ENCODE measurements around the gene ANGPTL2. TPM values are rescaled to one million over a fixed set of nuclear protein-coding genes. Genes with fewer than 3 reads are reported as not detected.
A peak's percentile ranks its signal among the peaks of the same experiment; 100 is the strongest.

ANGPTL2 gene
- total RNA-seq, 4 donors from 2014 or later = 10.2 to 65.3 (median 32.0) TPM

- DNase-seq = no peak
These were observed 66.6 kb downstream of the ANGPTL2 start for GRCh38 chr9:127055745-127056402.

GRCh38 chr9:127053960-127054359, 68.5 kb downstream of the ANGPTL2 start:
- peaks cover 0 to 13% of the 10 kb centered on the region in 2 donors for H3K4me1 ChIP-seq
- H3K4me3 ChIP-seq = no peak overlapping the region
- TF ChIP-seq CTCF (IDR thresholded peaks at IDR 0.05) = no peak
- no peak for TF ChIP-seq POLR2A (IDR thresholded peaks at IDR 0.05)
- intact Hi-C loops (cut with DNase I; ENCODE audit: low total_unique reads) = no loop called here
- H3K36me3 ChIP-seq = no peaks in the 10 kb centered on the region
- H3K9me3 ChIP-seq = no peaks in the 10 kb centered on the region
- no peak for DNase-seq
- peak overlapping the region; percentile 80 to 85 for H3K27ac ChIP-seq
- no peaks in the 10 kb centered on the region for H3K27me3 ChIP-seq

More at GRCh38 chr9:127055745-127056402, 66.6 kb downstream of the ANGPTL2 start:
- H3K36me3 ChIP-seq = no peaks in the 10 kb centered on the region
- H3K4me3 ChIP-seq = no peak overlapping the region
- intact Hi-C loops (cut with DNase I; ENCODE audit: low total_unique reads) = no loop called here
- TF ChIP-seq CTCF (IDR thresholded peaks at IDR 0.05) (no peak), POLR2A (IDR thresholded peaks at IDR 0.05) (no peak)
- no peaks in the 10 kb centered on the region for H3K9me3 ChIP-seq
- no peaks in the 10 kb centered on the region for H3K27me3 ChIP-seq
- no peak overlapping the region for H3K27ac ChIP-seq
- peaks cover 0 to 13% of the 10 kb centered on the region in 2 donors for H3K4me1 ChIP-seq

GRCh38 chr9:127053057-127053821, 69.2 kb downstream of the ANGPTL2 start:
- Histone ChIP-seq H3K9me3 (no peaks in the 10 kb centered on the region), H3K4me1 (peaks cover 0 to 13% of the 10 kb centered on the region in 2 donors), H3K4me3 (no peak overlapping the region), H3K27me3 (no peaks in the 10 kb centered on the region), H3K36me3 (no peaks in the 10 kb centered on the region), H3K27ac (peak overlapping the region; percentile 80 to 85)
- peak in 1 of 2 donors; percentile 49 for DNase-seq
- intact Hi-C loops (cut with DNase I; ENCODE audit: low total_unique reads) = no loop called here
- TF ChIP-seq CTCF (IDR thresholded peaks at IDR 0.05) = no peak
- no peak for TF ChIP-seq POLR2A (IDR thresholded peaks at IDR 0.05)

- TF ChIP-seq CTCF (IDR thresholded peaks at IDR 0.05) (no peak), POLR2A (IDR thresholded peaks at IDR 0.05) (no peak)
- H3K4me3 ChIP-seq = no peak overlapping the region
- no peaks in the 10 kb centered on the region for H3K36me3 ChIP-seq
These were observed 70.4 kb downstream of the ANGPTL2 start for GRCh38 chr9:127051881-127052595.

More at GRCh38 chr9:127051881-127052595, 70.4 kb downstream of the ANGPTL2 start:
- Histone ChIP-seq H3K9me3 (no peaks in the 10 kb centered on the region), H3K27ac (peak overlapping the region; percentile 80 to 85), H3K27me3 (no peaks in the 10 kb centered on the region), H3K4me1 (peaks cover 0 to 13% of the 10 kb centered on the region in 2 donors)
- intact Hi-C loops (cut with DNase I; ENCODE audit: low total_unique reads) = no loop called here
- DNase-seq = no peak

All from uterus (tissue), 4 donors.